LHCN-M2 (cell line): ENCODE data around the gene BCAS3. TPM values are rescaled to one million over a fixed set of nuclear protein-coding genes. Genes with fewer than 3 reads are reported as not detected.
"Not testable (repeated sequence)": the region's sequence is repeated elsewhere in the genome, so short reads cannot be mapped to it uniquely, and the experiment has no call there.

Experiments used
- DNase-seq: peaks from one replicate; pipeline ENCODE4 v3.0.0-alpha.2; 2012; ENCODE audit warnings: low read depth
- total RNA-seq: library from RNA; depleted of rRNA; stranded (reverse); fragments of >200 nt; gene quantifications from 2 replicates; pipeline ENCODE4 v1.2.3, GENCODE V29; 2014

The BCAS3 gene
- total RNA-seq, 1 experiment from 2014 or later, result 6.9 TPM

GRCh38 chr17:61000911-61001310 lies 323.3 kb downstream of the BCAS3 start:
- peak; percentile 63 for DNase-seq

GRCh38 chr17:61002316-61002736 lies 324.7 kb downstream of the BCAS3 start:
- DNase-seq, result peak; percentile 58

- no peak for DNase-seq
These were observed 327.7 kb downstream of the BCAS3 start for GRCh38 chr17:61005358-61005757.

GRCh38 chr17:61005958-61006357 lies 328.3 kb downstream of the BCAS3 start:
- not testable (repeated sequence) for DNase-seq

GRCh38 chr17:61007980-61008379 lies 330.3 kb downstream of the BCAS3 start:
- DNase-seq, result no peak

- DNase-seq, result no peak
These were observed 332.0 kb downstream of the BCAS3 start for GRCh38 chr17:61009663-61010062.

GRCh38 chr17:61010661-61011170 lies 333.1 kb downstream of the BCAS3 start:
- DNase-seq, result no peak

GRCh38 chr17:61011251-61011650 lies 333.6 kb downstream of the BCAS3 start:
- DNase-seq, result no peak

GRCh38 chr17:61015966-61016365 lies 338.3 kb downstream of the BCAS3 start:
- DNase-seq, result no peak

GRCh38 chr17:61017317-61018006 lies 339.8 kb downstream of the BCAS3 start:
- DNase-seq, result no peak

- DNase-seq, result no peak
These were observed 341.3 kb downstream of the BCAS3 start for GRCh38 chr17:61018938-61019337.

GRCh38 chr17:61023996-61024395 lies 346.3 kb downstream of the BCAS3 start:
- peak; percentile 43 for DNase-seq

GRCh38 chr17:61026818-61027217 lies 349.2 kb downstream of the BCAS3 start:
- DNase-seq, result no peak

- no peak for DNase-seq
These were observed 351.5 kb downstream of the BCAS3 start for GRCh38 chr17:61029181-61029580.

- DNase-seq, result no peak
These were observed 363.0 kb downstream of the BCAS3 start for GRCh38 chr17:61040666-61041065.

- DNase-seq, result not testable (repeated sequence)
These were observed 364.7 kb downstream of the BCAS3 start for GRCh38 chr17:61042348-61042747.

GRCh38 chr17:61047515-61047914 lies 369.9 kb downstream of the BCAS3 start:
- no peak for DNase-seq

GRCh38 chr17:61048376-61049106 lies 370.9 kb downstream of the BCAS3 start:
- DNase-seq, result no peak

GRCh38 chr17:61053469-61053868 lies 375.8 kb downstream of the BCAS3 start:
- no peak for DNase-seq

- no peak for DNase-seq
These were observed 376.8 kb downstream of the BCAS3 start for GRCh38 chr17:61054436-61054835.

- no peak for DNase-seq
These were observed 379.6 kb downstream of the BCAS3 start for GRCh38 chr17:61057257-61057656.

- DNase-seq, result no peak
These were observed 380.4 kb downstream of the BCAS3 start for GRCh38 chr17:61058066-61058465.

GRCh38 chr17:61063528-61063927 lies 385.9 kb downstream of the BCAS3 start:
- no peak for DNase-seq
